Inflammatory macrophage treated with lipopolysaccharide for 1 hour (primary cell): ENCODE results near the gene PRM1.

Experiments used
- DNase-seq, 2 donors: peaks; one replicate each; pipeline ENCODE4 v3.0.0-alpha.2; 2020 to 2022

The PRM1 gene

DNA sequence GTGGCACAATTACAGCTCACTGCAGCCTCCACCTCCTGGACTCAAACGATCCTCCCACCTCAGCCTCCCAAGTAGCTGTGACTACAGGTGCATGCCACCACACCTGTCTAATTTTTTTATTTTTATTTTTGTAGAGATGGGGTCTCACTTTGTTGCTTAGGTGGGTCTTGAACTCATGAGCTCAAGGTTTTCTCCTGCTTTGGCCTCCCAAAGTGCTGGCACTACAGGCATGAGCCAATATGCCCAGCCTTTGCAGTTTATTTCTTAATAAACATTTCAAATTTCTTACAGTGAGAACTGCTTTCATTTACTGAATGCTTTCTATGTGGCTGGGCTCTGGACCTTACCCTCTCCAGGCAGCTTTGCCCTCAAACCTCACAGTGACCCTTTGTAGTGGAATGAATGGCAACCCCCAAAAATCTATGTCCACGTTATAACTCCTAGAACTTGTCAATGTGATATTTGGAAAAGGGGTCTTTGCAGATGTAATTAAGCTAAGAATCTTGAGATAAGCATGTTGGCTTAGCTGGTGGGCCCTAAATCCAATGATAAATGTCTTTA, 10.4 kb downstream of the PRM1 start:
- no peak for DNase-seq

- no peak for DNase-seq
Measured at GRCh38 chr16:11268921-11269375, 12.2 kb downstream of the PRM1 start, which contains the start of gene TNP2. TNP2 (minus strand) TSS chr16:11269325; CDS start chr16:11269262, 63 bp downstream.

DNA sequence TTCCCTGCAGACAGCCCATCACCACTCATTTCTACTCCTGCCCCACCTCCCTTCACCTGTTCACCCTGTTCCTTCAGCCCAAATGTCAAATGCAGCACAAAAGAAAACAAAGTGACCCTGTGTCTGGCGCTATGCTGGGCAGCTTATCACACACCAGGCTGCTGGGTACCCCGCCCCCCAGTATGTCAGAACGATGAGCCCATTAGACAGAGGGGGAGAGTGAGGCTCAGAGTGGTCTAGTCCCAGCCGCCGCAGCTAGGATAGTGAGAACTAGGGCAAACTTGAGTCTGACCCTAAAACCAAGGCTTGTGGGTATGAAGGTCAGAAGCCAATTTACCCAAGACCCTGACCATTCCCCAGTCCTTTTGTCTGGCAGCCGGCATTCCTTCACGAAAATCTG, 16.0 kb downstream of the PRM1 start:
- no peak for DNase-seq

- peak in 1 of 2 donors; percentile 13 for DNase-seq
Measured at GRCh38 chr16:11264155-11264832, 16.8 kb downstream of the PRM1 start.

- DNase-seq = no peak
Measured at GRCh38 chr16:11263737-11264136, 17.4 kb downstream of the PRM1 start.

DNA sequence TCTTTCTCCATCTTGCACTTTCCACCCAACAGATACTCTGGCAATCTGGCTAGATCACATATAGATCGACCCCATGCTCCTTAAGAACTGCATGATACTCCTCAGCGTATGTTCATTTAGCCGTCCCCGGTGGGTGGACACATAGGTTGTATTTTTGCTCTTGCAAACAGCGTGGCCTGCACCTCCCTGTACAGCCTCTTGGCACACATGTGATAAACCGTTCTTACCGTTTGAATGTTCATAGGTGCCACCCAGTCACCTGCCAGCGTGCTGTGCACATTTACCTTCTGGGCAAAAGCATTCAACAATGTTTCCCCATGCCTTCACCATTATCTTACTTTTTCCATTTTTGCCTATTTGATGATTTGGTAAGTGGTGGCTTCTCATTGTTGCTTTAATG, 18.2 kb downstream of the PRM1 start:
- DNase-seq = no peak

GRCh38 chr16:11260596-11260966, 20.5 kb downstream of the PRM1 start:
- no peak for DNase-seq

DNA sequence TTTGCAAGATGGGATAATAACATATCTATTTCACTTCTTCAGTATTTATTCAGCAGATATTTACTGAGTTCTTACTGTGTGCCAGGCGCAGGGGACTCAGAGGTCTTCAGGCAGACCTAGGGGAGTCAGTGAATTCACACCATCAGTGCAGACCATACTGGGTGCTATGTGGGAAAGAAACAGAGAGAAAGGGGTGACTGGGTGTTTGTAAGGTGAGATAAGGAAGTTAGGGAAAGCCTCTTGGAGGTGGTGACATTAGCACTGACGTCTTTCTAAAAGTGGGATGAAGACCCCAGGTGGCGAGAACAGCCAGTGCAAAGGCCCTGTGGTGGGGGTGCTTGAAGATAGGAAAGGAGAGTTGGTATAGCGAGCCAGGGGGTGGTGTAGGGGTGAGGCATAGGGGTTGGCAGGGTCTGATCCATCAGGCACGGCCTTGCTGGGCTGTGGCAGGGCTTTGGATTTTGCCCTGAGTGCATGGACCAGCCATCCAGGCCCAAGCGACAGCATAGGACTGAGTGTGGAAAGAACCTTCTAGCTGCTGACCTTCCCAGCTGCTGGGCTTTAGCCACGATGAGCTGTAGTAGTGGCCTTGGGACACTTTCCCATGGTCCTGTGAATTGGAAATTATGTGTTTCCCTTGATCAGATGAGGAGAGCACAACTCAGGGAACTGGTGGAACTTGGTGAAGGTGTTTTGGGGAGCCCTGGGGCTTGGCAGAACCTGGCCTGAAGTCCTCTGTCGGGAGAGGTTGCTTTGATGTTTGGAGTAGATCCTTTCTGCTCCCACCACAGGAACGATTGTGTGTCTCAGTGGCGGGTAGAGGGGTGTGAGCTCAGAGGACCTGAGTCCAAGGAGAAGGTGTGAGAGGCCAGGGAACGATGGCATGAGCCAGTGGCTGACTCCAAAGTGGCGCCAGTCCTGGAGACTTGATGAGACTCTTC, 21.2 kb downstream of the PRM1 start:
- DNase-seq = no peak

- peak in 1 of 2 donors; percentile 41 for DNase-seq
Measured at GRCh38 chr16:11258553-11259492, 22.3 kb downstream of the PRM1 start.

- peak; percentile 71 to 86 for DNase-seq
Measured at GRCh38 chr16:11257131-11257938, 23.8 kb downstream of the PRM1 start.

GRCh38 chr16:11256661-11257130, 24.4 kb downstream of the PRM1 start:
- peak; percentile 53 to 56 for DNase-seq

GRCh38 chr16:11255737-11256660, 25.1 kb downstream of the PRM1 start, which contains the start of gene SOCS1:
SOCS1 (minus strand) TSS chr16:11256204; CDS start chr16:11255478, 726 bp downstream.
- peak; percentile 78 to 94 for DNase-seq

GRCh38 chr16:11254913-11255736, 26.0 kb downstream of the PRM1 start:
- no peak for DNase-seq

DNA sequence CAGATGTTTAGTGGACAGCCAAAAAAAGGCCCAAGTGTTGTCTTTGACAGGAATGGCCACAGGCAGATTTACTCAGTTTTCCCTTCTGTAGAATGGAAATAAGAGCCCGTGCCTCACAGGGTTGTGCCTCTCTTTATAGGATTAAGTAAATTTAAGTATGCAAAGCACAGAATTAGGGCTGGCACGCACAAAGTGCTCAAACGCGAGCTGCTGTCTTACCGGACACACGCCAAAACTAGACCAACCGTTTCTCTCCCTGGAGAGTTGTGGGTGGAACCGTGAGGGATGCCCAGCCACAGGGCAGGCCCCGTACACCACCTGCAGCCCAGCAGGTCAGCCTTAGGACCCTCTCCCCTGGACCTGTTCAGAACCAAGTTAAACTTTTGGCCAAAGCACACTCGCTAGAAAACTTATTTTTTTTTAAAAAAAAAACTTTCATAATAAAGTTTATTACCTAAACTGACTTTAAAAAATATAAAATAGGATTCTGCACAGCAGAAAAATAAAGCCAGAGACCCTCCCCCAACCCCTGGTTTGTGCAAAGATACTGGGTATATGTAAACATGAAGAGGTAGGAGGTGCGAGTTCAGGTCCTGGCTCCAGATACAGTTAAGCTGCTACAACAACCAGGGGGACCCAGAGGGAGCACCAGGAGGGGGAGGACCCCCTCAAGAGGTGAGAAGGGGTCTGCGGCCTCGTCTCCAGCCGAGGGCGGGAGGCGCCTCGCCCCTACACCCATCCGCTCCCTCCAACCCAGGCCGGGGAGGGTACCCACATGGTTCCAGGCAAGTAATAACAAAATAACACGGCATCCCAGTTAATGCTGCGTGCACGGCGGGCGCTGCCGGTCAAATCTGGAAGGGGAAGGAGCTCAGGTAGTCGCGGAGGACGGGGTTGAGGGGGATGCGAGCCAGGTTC, 26.9 kb downstream of the PRM1 start:
- no peak for DNase-seq

DNA sequence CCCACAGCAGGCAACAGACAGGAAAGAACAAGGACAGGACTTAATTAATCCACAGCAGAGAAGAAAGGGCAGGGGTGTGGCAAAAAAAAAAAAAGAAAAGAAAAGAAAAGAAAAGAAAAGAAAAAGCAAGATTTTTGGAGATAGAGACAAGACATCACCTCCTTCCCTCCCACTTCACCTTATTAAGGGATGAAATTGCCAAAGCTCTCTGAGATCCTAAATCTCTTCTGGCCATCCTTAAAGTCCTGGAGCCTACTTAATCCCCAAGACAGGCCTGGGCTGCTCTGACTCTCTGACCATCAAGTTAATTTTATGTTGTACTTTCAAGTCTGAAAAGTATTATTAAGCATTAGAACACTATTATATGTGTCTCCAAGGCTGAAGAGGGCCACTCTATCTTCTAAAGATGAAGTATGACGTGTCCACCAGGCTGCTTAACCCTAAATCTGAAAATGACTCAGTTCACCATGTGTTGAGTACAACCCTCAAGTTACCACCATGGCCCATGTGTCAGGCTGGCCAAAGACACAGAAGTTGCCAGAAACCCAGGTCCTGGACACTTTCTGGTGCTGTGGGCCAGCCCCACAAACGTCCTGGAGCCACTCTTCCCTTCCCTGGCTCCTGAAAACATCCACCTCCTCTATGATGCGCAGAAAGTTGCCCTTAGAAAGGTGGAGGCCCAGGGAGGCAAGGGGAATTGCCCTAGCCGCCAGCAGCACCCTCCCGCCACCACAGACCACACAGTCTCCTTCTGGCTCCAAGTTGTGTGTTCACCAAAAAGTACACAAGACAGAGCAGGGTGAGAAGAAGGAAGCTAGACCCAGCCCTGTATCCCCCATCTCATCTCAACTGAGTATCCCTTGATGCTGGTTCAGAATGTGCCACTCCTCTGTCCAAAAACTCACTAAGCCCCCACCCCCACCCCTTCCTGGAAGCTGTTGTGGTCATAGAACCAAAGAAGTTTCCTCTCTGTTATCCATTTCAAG, 27.8 kb downstream of the PRM1 start:
- DNase-seq = no peak

- no peak for DNase-seq
Measured at GRCh38 chr16:11252482-11252931, 28.6 kb downstream of the PRM1 start.
